Gastrocnemius medialis (tissue), 4 donors: ENCODE results near the gene NUB1. TPM values are rescaled to one million over a fixed set of nuclear protein-coding genes. Genes with fewer than 3 reads are reported as not detected.

Experiments
- ATAC-seq, 2 donors: fragments of 150-250 bp; one replicate each; pipeline ENCODE4 v1.9.1; 2016
- DNase-seq, 2 donors: peaks; one replicate each; pipeline ENCODE4 v3.0.0-alpha.2; 2019
- H3K27ac ChIP-seq, 4 donors: fragments of 200-600 bp; sonication (generic); 1 replicate in 1 of 4; 2 replicates in 3 of 4; pipeline ENCODE4 v1.5.1; 2016 to 2018; ENCODE audit warnings: mild to moderate bottlenecking in 2 of 4, moderate library complexity in 1 of 4
- H3K27me3 ChIP-seq, 3 donors: fragments of 200-600 bp; sonication (generic) in 2 of 3; 1 replicate in 1 of 3; 2 replicates in 2 of 3; pipeline versions ENCODE4 v1.5.1 to v1.6.0; 2016 to 2019; ENCODE audit warnings: mild to moderate bottlenecking in 1 of 3, moderate library complexity in 1 of 3
- H3K36me3 ChIP-seq, 2 donors: fragments of 200-600 bp; sonication (generic) in 1 of 2; one replicate each; pipeline ENCODE4 v1.5.1; 2017 to 2018
- H3K4me1 ChIP-seq, 2 donors: fragments of 200-600 bp; sonication (generic) in 1 of 2; one replicate each; pipeline ENCODE4 v1.5.1; 2016 to 2017; ENCODE audit warnings: mild to moderate bottlenecking in 2 of 2
- H3K4me3 ChIP-seq, 4 donors: fragments of 200-600 bp; sonication (generic) in 3 of 4; 1 replicate in 1 of 4; 2 replicates in 3 of 4; pipeline ENCODE4 v1.5.1; 2016 to 2019; ENCODE audit warnings: mild to moderate bottlenecking in 2 of 4
- H3K9me3 ChIP-seq, 3 donors: fragments of 200-600 bp; sonication (generic) in 2 of 3; 1 replicate in 1 of 3; 2 replicates in 2 of 3; pipeline ENCODE4 v1.5.1; 2016 to 2019
- POLR2A ChIP-seq, 2 donors: fragments of 450-650 bp; IDR thresholded peaks; one replicate each; pipeline ENCODE4 v1.6.1; 2017; ENCODE audit warnings: antibody characterized with exemption in 2 of 2, mild to moderate bottlenecking in 2 of 2, moderate library complexity in 2 of 2
- in situ Hi-C, 4 donors: fragments of 200-750 bp; cut with MboI; loops; one replicate each; pipeline versions ENCODE4 v1.15.0 to v1.8.0; 2017; ENCODE audit warnings: low sequenced_read_pairs in 4 of 4
- intact Hi-C: fragments of 100-400 bp; cut with DNase I; formaldehyde crosslinking; loops from one replicate; pipeline ENCODE4 v1.15.1; 2023; ENCODE audit warnings: low total_unique reads
- total RNA-seq, 4 donors: library from RNA; depleted of rRNA; stranded (reverse); fragments of >200 nt; gene quantifications; one replicate each; pipeline versions ENCODE4 v1.1.0 to v1.2.3, GENCODE V29; 2016
- TF ChIP-seq, protein P1 (sequence below), 5 experiments: fragments of 450-650 bp in 3 of 5; fragments of 200-600 bp in 2 of 5; sonication (generic) in 2 of 5; IDR thresholded peaks in 4 of 5; conservative IDR thresholded peaks in 1 of 5; 1 replicate in 4 of 5; 2 replicates in 1 of 5; pipeline ENCODE4 v1.5.1; 2016 to 2019; ENCODE audit warnings: antibody characterized with exemption in 5 of 5, mild to moderate bottlenecking in 3 of 5, moderate library complexity in 3 of 5

The NUB1 gene
- total RNA-seq, 4 donors from 2014 or later = 45.3 to 59.0 (median 49.7) TPM

GRCh38 chr7:151400626-151401315, 59.2 kb downstream of the NUB1 start:
- Histone ChIP-seq H3K27me3 (no peaks in the 10 kb centered on the region), H3K36me3 (no peaks in the 10 kb centered on the region), H3K27ac (no peak overlapping the region), H3K4me3 (no peak overlapping the region), H3K4me1 (no peaks in the 10 kb centered on the region), H3K9me3 (no peaks in the 10 kb centered on the region)
- in situ Hi-C loops = no loop called here
- ATAC-seq = no peak
- no peak for DNase-seq
- no peak for TF ChIP-seq POLR2A (IDR thresholded peaks at IDR 0.05)
- TF ChIP-seq, protein P1, sequence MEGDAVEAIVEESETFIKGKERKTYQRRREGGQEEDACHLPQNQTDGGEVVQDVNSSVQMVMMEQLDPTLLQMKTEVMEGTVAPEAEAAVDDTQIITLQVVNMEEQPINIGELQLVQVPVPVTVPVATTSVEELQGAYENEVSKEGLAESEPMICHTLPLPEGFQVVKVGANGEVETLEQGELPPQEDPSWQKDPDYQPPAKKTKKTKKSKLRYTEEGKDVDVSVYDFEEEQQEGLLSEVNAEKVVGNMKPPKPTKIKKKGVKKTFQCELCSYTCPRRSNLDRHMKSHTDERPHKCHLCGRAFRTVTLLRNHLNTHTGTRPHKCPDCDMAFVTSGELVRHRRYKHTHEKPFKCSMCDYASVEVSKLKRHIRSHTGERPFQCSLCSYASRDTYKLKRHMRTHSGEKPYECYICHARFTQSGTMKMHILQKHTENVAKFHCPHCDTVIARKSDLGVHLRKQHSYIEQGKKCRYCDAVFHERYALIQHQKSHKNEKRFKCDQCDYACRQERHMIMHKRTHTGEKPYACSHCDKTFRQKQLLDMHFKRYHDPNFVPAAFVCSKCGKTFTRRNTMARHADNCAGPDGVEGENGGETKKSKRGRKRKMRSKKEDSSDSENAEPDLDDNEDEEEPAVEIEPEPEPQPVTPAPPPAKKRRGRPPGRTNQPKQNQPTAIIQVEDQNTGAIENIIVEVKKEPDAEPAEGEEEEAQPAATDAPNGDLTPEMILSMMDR (IDR thresholded peaks at IDR 0.05 in 4 of 5, conservative IDR thresholded peaks at IDR 0.05 in 1 of 5) = no peak
- intact Hi-C loops = no loop called here

- in situ Hi-C loops (no loop called here), intact Hi-C loops (no loop called here)
These were observed 60.6 kb downstream of the NUB1 start for GRCh38 chr7:151402029-151402835.

DNA sequence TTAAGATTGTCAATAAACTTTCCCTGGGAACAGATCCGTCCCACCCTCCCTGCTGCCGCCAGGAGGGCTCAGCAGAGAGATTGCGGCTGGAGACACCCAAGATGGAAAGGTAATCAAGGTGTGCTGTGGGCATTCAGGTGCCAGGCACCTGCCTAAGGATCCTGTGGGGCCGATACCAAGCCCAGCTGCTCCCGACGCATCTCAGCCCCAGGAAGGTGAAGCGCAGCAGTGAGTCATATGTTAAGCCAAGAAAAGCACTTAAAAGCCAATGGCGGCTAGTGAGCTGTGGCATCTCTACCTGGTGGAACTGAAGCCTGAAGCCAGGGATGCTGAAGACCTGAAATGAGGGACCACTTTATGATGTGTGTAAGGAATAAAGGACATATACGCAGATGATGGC, 62.2 kb downstream of the NUB1 start:
- in situ Hi-C loops (no loop called here), intact Hi-C loops (no loop called here)
- Histone ChIP-seq H3K27ac (no peak overlapping the region), H3K4me1 (no peaks in the 10 kb centered on the region), H3K4me3 (no peak overlapping the region), H3K27me3 (peaks cover 6 to 9% (median 6%) of the 10 kb centered on the region in 3 donors), H3K9me3 (no peaks in the 10 kb centered on the region), H3K36me3 (no peaks in the 10 kb centered on the region)
- TF ChIP-seq, protein P1 (IDR thresholded peaks at IDR 0.05 in 4 of 5, conservative IDR thresholded peaks at IDR 0.05 in 1 of 5) = no peak
- TF ChIP-seq POLR2A (IDR thresholded peaks at IDR 0.05) = no peak
- no peak for DNase-seq
- no peak for ATAC-seq

More at GRCh38 chr7:151402029-151402835, 60.6 kb downstream of the NUB1 start:
- no peak for TF ChIP-seq POLR2A (IDR thresholded peaks at IDR 0.05)
- TF ChIP-seq, protein P1 (IDR thresholded peaks at IDR 0.05 in 4 of 5, conservative IDR thresholded peaks at IDR 0.05 in 1 of 5) = no peak
- no peak for DNase-seq
- no peak overlapping the region for H3K27ac ChIP-seq
- no peaks in the 10 kb centered on the region for H3K36me3 ChIP-seq
- H3K27me3 ChIP-seq = no peaks in the 10 kb centered on the region
- no peak overlapping the region for H3K4me3 ChIP-seq
- no peak for ATAC-seq
- H3K9me3 ChIP-seq = no peaks in the 10 kb centered on the region
- H3K4me1 ChIP-seq = no peaks in the 10 kb centered on the region

DNA sequence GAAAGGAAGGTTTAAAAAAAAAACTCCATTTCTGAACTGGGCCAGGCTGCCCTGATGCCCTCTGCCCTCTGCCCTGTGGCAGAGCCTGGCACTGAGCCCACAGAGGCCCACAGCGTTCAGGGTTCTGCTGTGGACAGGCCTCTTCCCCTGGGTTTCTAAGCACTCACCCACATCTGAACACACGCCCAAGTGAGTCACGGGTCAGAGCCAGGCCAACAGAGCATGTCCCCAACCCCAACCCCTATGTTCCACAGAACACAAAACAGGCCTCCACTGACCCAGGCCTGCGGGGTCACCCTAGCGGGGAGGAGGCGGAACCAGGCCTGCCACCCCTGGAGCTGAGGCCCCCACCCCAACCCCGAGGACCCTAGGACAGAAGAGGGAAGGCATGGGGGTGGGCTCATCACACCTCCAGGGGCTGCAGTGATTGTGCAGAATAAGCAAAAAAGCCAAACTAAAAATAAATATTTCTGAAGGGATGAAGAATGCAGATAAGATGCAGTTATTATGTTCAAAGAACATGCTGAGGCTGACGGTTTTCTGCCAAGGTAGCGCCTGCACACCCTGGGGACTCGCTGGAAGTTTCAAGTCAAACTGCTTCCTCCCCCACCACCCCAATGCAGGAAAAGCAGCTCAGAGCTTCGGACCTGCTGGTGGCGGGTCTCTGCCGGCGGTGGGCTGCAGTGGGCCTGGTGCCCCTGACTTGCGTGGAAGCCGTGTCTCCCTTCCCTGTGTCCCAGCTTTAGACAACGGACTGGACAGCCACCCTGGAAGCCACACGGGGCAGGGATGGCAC, 62.8 kb downstream of the NUB1 start:
- no peak overlapping the region for H3K27ac ChIP-seq
- peaks cover 12 to 16% (median 13%) of the 10 kb centered on the region in 3 donors for H3K27me3 ChIP-seq
- TF ChIP-seq, protein P1 (IDR thresholded peaks at IDR 0.05 in 4 of 5, conservative IDR thresholded peaks at IDR 0.05 in 1 of 5) = no peak
- no peak for TF ChIP-seq POLR2A (IDR thresholded peaks at IDR 0.05)
- ATAC-seq (no peak), DNase-seq (no peak)
- intact Hi-C loops (no loop called here), in situ Hi-C loops (no loop called here)
- H3K9me3 ChIP-seq = no peaks in the 10 kb centered on the region
- no peak overlapping the region for H3K4me3 ChIP-seq
- H3K36me3 ChIP-seq = no peaks in the 10 kb centered on the region
- H3K4me1 ChIP-seq = no peaks in the 10 kb centered on the region
